Heart left ventricle (tissue), 16 donors: Measurements from ENCODE around the gene DEPDC5. TPM values are rescaled to one million over a fixed set of nuclear protein-coding genes. Genes with fewer than 3 reads are reported as not detected.
"Not testable (repeated sequence)": the region's sequence is repeated elsewhere in the genome, so short reads cannot be mapped to it uniquely, and the experiment has no call there.

Source experiments
- ATAC-seq, 4 donors: fragments of 200-7000 bp; cut with Tn5 transposase; one replicate each; pipeline ENCODE4 v1.9.1; 2020 to 2022; ENCODE audit warnings: moderate library complexity in 4 of 4, mild to moderate bottlenecking in 3 of 4, moderate number of reproducible peaks in 1 of 4
- DNase-seq, 5 donors: peaks; one replicate each; pipeline ENCODE4 v3.0.0-alpha.2; 2020
- H3K27ac ChIP-seq, 12 donors: fragments of 200-600 bp; sonication (generic) in 4 of 12; one replicate each; pipeline versions ENCODE4 v1.5.0 to v1.8.0; 2016 to 2022; ENCODE audit warnings: mild to moderate bottlenecking in 2 of 12
- H3K27me3 ChIP-seq, 9 donors: fragments of 200-600 bp; sonication (generic) in 2 of 9; one replicate each; pipeline versions ENCODE4 v1.5.1 to v1.8.0; 2016 to 2022; ENCODE audit warnings: mild to moderate bottlenecking in 3 of 9
- H3K36me3 ChIP-seq, 9 donors: fragments of 200-600 bp; sonication (generic) in 2 of 9; one replicate each; pipeline versions ENCODE4 v1.5.0 to v1.8.0; 2018 to 2022; ENCODE audit warnings: mild to moderate bottlenecking in 2 of 9
- H3K4me1 ChIP-seq, 12 donors: fragments of 200-600 bp; sonication (generic) in 4 of 12; one replicate each; pipeline versions ENCODE4 v1.5.0 to v1.8.0; 2016 to 2022; ENCODE audit warnings: mild to moderate bottlenecking in 3 of 12
- H3K4me3 ChIP-seq, 12 donors: fragments of 200-600 bp; sonication (generic) in 4 of 12; one replicate each; pipeline versions ENCODE4 v1.5.0 to v1.8.0; 2017 to 2022; ENCODE audit warnings: mild to moderate bottlenecking in 9 of 12, moderate library complexity in 4 of 12
- H3K9me3 ChIP-seq, 12 donors: fragments of 200-600 bp; sonication (generic) in 4 of 12; one replicate each; pipeline versions ENCODE4 v1.5.0 to v1.8.0; 2016 to 2022; ENCODE audit warnings: mild to moderate bottlenecking in 1 of 12
- POLR2A ChIP-seq, 2 donors: fragments of 450-650 bp; IDR thresholded peaks; one replicate each; pipeline ENCODE4 v1.6.1; 2017; ENCODE audit warnings: antibody characterized with exemption in 2 of 2, mild to moderate bottlenecking in 2 of 2, moderate library complexity in 2 of 2
- whole genome bisulfite sequencing, 4 donors: extraction: QIAGEN DNeasy Blood & Tissue Kit in 2 of 4; methylation state at CpG; one replicate each; pipeline versions ENCODE4 v1.1.5 to v1.1.7; 2013 to 2018; 5-methylcytosine and 5-hydroxymethylcytosine counted together
- intact Hi-C, 10 donors: fragments of 100-400 bp; cut with DNase I; formaldehyde crosslinking; loops; one replicate each; pipeline versions ENCODE4 v1.11.1 to v1.14.2; 2022
- polyA plus RNA-seq, 2 donors: library from polyadenylated mRNA; stranded (reverse); fragments of 200-250 nt; gene quantifications; one replicate each; pipeline ENCODE4 v1.2.3, GENCODE V29; 2013
- total RNA-seq, 9 donors: library from RNA; depleted of rRNA in 2 of 9; stranded (reverse); fragments of >200 nt in 2 of 9; fragmentation: NEBNext Ultra II Directional in 3 of 9; extraction: Animal tissue kit (Norgen Biotek cat#: 25700) in 3 of 9; gene quantifications; one replicate each; pipeline versions ENCODE4 v1.1.0 to v1.2.4, GENCODE V29; 2016 to 2023
- TF ChIP-seq, protein P1 (sequence below), 12 donors: fragments of 200-600 bp; sonication (generic) in 4 of 12; IDR thresholded peaks; one replicate each; pipeline versions ENCODE4 v1.5.0 to v1.8.0; 2018 to 2022; ENCODE audit warnings: antibody characterized with exemption in 12 of 12, mild to moderate bottlenecking in 5 of 12
- donor health status: ischemic (EF 13 %, LVEDD 7.1; RV severe dilation, severe dysfunction).
- donor health status: healthy with polysubstance abuse.
- donor health status: DM: no; HTN: yes; CAD: no.
- donor health status: DM: no; HTN: no; CAD: no.
- donor health status: ischemic (EF 25% LVEDD 6.9; RV normal size, moderate dysfunction).
- donor health status: ischemic (EF 25% LVEDD 5.7; RV mildly dilated, moderate dysfunction).
- donor health status: healthy.
- donor health status: DM: yes; HTN: yes; CAD: no.
- donor health status: ischemic (EF 35%, LVEDD 5.7; RV mildly dilated, moderate dysfunction).
- donor health status: nonischemic (EF 11% LVEDD 7.7; RV severe dilation, severe dysfunction).
- donor health status: DM: yes; HTN: yes; CAD: no.
- donor health status: PGD.
- donor health status: ischemic (EF 29% LVEDD 5.4; RV normal size, mild dysfunction).
- donor health status: nonischemic (EF 23%, LVEDD 6.1; RV moderate dilation, normal function).

Gene DEPDC5
- total and polyA plus RNA-seq, 11 donors = 5.7 to 21.4 (median 10.4) TPM

DNA sequence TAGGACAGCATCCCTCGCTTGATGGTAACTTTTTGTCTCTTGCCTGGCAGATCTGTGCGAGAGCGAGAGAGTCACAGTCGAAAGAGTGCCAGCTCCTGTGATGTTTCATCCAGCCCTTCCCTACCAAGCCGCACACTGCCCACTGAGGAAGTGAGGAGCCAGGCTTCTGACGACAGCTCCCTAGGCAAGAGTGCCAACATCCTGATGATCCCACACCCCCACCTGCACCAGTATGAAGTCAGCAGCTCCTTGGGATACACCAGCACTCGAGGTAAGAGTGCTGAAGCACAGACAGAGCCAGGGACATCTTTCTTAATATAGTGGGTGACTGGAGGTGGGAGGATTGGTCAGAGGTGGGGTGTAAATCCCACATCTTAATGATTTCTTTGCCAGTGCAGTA is 61.1 kb downstream of the DEPDC5 start:
- no peaks in the 10 kb centered on the region for H3K9me3 ChIP-seq
- ATAC-seq (no peak), DNase-seq (no peak)
- H3K27ac ChIP-seq = no peak overlapping the region
- H3K4me3 ChIP-seq = no peak overlapping the region
- H3K27me3 ChIP-seq = no peaks in the 10 kb centered on the region
- TF ChIP-seq, protein P1, sequence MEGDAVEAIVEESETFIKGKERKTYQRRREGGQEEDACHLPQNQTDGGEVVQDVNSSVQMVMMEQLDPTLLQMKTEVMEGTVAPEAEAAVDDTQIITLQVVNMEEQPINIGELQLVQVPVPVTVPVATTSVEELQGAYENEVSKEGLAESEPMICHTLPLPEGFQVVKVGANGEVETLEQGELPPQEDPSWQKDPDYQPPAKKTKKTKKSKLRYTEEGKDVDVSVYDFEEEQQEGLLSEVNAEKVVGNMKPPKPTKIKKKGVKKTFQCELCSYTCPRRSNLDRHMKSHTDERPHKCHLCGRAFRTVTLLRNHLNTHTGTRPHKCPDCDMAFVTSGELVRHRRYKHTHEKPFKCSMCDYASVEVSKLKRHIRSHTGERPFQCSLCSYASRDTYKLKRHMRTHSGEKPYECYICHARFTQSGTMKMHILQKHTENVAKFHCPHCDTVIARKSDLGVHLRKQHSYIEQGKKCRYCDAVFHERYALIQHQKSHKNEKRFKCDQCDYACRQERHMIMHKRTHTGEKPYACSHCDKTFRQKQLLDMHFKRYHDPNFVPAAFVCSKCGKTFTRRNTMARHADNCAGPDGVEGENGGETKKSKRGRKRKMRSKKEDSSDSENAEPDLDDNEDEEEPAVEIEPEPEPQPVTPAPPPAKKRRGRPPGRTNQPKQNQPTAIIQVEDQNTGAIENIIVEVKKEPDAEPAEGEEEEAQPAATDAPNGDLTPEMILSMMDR (IDR thresholded peaks at IDR 0.05) = no peak
- TF ChIP-seq POLR2A (IDR thresholded peaks at IDR 0.05) = no peak
- intact Hi-C loops = no loop called here
- H3K36me3 ChIP-seq = peaks cover 0 to 99% (median 94%) of the 10 kb centered on the region in 9 donors
- no peaks in the 10 kb centered on the region for H3K4me1 ChIP-seq
- 91 to 100% (median 93%) methylated on average over 7 of the region's 7 CpGs for WGBS, 4 donors

DNA sequence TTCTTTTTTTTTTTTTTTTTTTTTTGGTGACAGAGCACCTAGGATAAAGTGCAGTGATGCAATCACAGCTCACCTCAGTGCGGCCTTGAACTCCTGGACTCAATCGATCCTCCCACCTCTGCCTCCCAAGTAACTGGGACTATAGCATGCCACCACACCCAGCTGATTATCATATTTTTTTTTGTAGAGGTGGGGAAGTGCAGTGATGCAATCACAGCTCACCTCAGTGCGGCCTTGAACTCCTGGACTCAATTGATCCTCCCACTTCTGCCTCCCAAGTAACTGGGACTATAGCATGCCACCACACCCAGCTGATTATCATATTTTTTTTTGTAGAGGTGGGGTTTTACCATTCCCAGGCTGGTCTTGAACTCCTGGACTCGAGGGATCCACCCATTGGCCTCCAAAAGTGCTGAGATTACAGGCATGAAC is 61.6 kb downstream of the DEPDC5 start:
- 83 to 97% (median 95%) methylated on average over 4 of the region's 4 CpGs for WGBS, 4 donors
- H3K4me3 ChIP-seq, H3K27me3 ChIP-seq, intact Hi-C loops, ATAC-seq, DNase-seq, H3K4me1 ChIP-seq, H3K9me3 ChIP-seq, H3K27ac ChIP-seq: not testable (repeated sequence)
- peaks cover 0 to 99% (median 94%) of the 10 kb centered on the region in 9 donors for H3K36me3 ChIP-seq

DNA sequence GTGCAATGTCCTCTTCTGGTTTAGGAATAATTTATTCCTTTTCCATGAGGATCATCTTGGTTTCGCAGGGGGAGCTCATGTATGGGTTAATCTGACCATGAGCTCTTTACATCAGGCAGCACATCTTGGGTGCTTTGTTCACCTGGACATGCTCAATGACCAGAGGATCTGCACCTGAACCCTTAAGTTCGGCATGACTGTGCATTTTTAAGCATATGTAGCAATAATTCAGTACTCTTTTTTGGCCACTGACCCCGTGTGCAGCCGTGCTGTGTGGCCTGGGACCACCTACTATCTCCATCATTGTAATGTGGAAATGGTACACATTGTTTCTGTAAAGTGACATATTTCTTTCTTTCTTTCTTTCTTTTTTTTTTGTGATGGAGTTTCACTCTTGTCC is 62.9 kb downstream of the DEPDC5 start:
- Histone ChIP-seq H3K4me1 (no peaks in the 10 kb centered on the region), H3K4me3 (no peak overlapping the region), H3K9me3 (no peaks in the 10 kb centered on the region), H3K27me3 (no peaks in the 10 kb centered on the region), H3K27ac (no peak overlapping the region), H3K36me3 (peaks cover 0 to 99% (median 94%) of the 10 kb centered on the region in 9 donors)
- TF ChIP-seq, protein P1 (IDR thresholded peaks at IDR 0.05) = no peak
- no peak for TF ChIP-seq POLR2A (IDR thresholded peaks at IDR 0.05)
- DNase-seq = no peak
- intact Hi-C loops = no loop called here
- 89 to 99% (median 97%) methylated on average over 4 of the region's 4 CpGs for WGBS, 4 donors
- no peak for ATAC-seq

DNA sequence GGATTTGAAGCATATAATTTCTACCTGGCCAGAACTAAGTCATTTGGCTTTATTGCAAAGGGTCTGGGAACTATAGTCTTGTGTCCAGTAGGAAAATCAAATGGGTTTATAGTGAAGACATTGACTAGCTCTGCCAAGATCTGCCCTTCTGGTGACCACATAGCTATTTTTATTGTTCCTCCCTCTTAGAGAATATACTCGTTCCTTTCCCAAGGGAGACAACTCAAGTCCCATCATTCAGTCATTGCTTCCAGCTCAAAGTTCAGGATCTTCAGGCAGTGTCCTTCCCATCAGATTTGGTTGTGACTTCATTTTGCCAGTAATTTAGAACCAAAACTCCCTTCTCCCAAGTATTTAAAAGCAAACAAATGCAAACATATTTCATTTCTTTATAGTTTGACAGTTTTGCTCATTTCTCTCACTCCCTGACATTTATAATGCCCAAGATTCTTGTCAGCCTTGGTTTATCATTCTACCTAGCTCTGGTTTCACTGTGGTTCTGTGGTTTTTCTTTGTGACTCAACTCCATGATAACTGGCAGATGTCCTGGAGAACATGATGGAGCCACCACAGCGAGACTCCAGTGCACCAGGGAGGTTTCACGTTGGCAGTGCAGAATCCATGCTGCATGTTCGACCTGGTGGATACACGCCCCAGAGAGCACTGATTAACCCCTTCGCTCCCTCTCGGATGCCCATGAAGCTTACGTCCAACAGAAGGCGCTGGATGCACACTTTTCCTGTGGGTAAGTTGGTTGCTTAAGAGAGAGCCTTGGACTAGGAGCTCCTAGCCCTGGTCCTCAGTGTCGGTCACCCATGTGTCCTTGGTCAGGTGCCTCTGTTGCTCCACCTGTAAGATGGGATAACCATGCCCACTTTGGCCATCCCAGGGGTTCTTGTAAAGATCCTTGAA is 64.9 kb downstream of the DEPDC5 start:
- Histone ChIP-seq H3K4me1 (no peaks in the 10 kb centered on the region), H3K27me3 (no peaks in the 10 kb centered on the region), H3K36me3 (peaks cover 0 to 100% (median 98%) of the 10 kb centered on the region in 9 donors), H3K4me3 (no peak overlapping the region), H3K27ac (no peak overlapping the region), H3K9me3 (no peaks in the 10 kb centered on the region)
- intact Hi-C loops = no loop called here
- ATAC-seq = no peak
- 80 to 82% (median 81%) methylated on average over 10 of the region's 10 CpGs for WGBS, 4 donors
- TF ChIP-seq, protein P1 (IDR thresholded peaks at IDR 0.05) = no peak
- no peak for TF ChIP-seq POLR2A (IDR thresholded peaks at IDR 0.05)
- no peak for DNase-seq
